ENCODE results near the gene HMG20B.
"Not testable (repeated sequence)": the region's sequence is repeated elsewhere in the genome, so short reads cannot be mapped to it uniquely, and the experiment has no call there.

Gene HMG20B

DNA sequence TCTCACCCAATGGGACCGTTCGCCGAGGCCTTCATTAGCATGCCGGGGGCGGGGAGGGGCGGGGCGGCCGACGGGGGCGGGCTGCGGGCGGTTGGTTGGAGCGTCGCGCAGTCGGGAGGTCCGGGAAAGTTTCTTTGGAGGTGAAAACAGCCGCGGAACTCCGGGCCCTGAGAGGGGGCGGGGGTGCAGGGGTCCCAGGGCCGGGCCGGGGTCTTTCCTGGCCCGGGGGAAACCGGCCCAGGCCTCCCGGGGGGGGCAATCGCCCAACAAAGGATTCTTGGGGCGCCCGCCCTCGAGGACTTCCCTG lies at the start of gene HMG20B:
HMG20B (plus strand) TSS at position 90 of the 307 bp plus-strand sequence. CDS start 366 bp downstream, outside the sequence.
- DNase-seq: no peak

DNA sequence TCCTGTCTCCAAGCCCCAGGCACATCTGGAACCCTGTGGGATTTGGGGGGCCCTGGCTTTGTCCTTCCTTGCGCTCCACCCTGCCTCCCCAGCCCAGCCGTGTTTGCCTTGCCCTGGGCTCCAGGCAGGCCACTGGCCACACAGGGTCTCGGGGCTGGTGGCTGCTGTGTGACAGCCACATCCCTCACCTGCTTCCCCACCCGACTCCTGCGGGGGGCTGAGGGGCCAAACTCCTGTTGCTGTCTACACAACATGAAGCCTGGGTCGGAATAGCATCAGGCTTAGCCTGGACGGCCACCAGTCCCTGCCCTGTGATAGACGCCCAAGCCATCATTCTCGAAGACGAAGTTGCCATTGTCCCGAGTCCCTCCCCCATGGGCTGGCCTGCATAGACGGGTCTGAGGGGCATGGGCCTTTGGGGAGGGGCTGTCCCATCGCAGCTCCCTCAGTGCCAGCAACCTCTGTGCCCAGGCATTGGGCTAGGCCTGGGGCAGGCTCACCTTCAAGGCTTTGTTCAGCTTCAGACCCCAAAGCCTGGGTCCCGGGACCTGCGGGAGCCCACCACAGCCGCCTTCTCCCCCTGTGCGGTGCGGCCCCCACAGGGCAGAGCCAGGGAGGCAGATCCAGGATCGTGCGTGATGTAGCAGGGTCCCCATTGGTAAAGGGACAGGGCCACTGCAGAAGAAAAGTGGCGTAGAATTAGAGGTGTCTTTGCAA lies 49.2 kb upstream of the HMG20B start:
- DNase-seq: no peak

DNA sequence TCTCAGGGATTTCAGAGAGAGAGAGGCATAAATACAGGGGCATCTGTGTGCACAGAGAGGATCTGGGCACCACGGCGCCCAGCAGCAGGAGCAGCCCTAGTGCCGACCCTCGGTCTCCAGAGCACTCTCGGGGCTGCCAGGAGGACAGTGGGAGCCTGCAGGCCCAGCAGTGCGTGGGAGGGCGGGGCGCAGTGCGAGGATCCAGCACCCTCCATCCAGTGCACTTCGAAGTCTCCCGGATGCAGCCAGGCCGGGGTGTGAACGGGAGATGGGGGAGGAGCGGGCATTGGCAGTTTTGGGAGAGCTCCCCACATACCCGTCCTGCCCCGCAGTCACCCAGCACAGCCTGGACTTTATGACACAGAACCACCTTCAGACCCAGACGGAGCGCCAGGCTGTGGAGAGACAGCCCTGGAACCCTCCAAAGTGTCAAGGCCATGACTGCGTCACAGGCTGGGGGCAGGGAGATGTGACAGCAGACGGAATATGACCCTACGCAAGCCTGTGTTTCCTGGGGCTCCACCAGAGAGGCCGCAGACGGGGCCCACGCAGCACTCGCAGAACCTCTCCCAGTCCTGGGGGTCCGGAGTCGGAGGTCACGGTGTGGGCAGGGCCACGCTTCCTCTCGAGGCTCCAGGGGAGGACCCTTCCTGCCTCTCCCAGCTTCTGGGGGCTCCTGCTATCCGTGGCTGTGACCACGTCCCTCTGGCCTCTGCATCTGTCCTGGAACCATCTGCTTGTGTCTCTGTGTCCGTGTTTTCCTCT lies 48.5 kb upstream of the HMG20B start:
- DNase-seq: no peak

DNA sequence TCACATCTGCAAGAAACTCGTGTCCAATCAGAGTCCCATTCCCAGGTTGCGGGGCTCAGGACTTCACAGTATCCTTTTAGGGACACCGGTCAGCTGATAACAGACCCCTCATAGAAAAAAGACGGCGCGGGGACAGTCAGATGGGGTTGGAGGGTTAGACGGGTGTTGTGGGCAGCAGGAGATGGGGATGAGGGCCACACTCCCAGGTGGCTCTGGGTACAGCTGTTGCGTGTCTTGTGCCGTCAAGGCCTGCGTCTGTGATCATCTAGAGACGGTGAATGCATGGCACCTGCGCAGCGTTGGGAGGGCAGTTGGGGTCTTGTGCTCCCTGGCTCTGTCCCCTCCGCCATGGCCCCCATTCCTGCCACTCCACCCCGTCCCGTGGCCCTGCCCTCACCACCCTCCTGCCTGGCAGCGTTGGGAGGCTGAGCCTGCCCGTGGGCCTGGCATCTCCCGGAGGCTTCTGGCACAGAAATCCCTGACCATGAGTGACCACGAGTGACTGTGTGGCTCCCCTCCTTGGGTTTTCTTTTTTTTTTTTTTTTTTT lies 47.8 kb upstream of the HMG20B start:
- no peak for DNase-seq

DNA sequence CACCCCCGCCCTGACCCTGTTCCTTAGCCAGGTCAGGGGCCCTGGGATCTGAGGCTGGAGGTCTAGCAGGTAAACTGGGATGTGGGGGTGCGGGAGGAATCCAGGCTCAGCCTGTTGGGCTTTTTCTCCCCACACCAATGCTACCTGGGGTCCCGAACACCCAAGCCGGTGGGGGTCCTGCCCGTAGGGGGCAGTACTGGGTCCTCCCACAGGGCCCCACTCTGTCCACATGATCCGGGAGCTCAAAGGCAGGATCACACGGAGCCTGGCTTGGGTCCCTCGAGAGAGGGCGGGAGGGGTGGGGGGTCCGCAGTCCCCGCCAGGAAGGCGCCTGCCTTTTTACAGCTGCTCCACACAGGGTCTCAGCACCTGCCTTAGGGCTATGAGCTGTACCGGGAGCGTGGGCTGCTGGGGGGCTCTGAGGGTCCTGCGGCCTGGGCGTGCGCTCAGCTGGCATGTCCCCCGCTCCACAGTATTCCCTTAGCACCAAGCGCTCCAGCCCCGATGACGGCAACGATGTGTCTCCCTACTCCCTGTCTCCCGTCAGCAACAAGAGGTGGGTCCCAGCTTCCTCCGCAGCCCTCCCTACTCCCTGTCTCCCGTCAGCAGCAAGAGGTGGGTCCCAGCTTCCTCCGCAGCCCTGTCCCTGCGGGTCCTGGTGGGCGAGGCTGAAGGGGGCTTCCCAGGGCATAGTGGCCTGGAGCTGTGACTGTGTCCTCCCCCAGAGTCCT lies 46.1 kb upstream of the HMG20B start:
- DNase-seq: no peak

DNA sequence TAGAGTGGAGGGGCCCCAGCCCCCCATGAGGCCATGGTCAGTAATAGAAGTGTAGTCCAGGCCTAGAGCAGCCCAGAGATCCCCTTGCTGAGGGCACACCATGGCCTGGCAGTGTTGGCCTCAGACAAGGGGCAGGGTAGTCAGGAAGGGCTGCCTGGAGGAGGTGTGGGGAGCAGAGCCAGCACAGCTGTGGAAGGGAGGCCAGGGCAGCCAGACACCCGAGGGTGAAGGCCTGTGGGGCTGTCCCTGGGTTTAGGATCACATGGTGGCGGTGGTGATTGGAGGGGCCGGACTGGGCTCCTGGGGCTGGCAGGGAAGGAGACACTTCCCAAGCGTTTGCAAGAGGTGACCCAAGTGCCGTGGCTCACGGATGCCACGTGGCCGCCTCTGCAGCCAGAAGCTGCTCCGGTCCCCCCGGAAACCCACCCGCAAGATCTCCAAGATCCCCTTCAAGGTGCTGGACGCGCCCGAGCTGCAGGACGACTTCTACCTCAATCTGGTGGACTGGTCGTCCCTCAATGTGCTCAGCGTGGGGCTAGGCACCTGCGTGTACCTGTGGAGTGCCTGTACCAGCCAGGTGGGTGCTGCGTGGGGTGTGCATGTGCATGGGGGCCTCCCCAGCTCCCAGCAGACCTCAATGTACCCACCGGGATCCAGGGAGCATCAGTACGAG lies 45.4 kb upstream of the HMG20B start:
- no peak for DNase-seq

DNA sequence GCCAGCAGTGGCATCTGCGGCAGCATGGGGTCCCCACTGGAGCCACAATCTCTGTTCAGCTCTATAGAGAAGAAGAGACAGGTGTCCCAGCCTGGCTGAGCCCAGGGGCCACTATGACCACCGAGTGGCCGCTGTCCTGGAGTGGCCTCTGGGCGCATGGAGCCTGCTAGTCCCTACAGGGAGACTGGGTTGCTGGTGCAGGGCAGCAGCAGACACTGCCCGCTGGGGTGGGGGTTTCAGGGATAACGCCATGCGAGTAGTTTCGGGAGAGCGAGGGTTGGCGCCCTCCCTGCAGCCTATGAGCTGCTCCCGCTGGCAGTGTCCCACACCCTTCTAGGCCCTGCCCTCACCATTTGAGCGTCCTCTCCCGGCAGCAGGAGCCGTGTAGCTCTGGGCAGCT lies 44.7 kb upstream of the HMG20B start:
- no peak for DNase-seq

DNA sequence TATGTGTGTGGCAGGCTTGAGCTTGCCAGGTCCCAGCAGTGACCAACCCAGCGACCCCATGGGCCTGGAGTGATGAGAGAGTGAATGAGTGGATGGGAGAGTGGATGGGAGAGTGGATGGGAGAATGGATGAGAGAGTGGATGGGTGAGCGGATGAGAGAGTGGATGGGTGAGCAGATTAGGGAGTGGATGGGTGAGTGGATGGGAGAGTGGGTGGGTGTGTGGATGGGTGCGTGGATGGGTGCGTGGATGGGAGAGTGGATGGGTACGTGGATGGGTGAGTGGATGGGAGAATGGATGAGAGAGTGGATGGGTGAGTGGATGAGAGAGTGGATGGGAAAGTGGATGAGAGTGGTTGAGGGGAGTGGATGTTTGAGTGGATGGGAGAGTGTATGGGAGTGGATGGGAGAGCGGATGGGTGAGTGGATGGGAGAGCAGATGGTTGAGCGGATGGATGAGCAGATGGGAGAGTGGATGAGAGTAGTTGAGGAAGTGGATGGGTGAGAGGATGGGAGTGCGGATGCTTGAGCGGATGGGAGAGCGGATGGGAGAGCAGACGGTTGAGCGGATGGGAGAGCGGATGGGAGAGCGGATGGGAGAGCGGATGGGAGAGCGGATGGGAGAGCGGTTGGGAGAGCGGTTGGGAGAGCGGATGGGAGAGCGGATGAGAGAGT lies 44.1 kb upstream of the HMG20B start:
- DNase-seq: no peak

DNA sequence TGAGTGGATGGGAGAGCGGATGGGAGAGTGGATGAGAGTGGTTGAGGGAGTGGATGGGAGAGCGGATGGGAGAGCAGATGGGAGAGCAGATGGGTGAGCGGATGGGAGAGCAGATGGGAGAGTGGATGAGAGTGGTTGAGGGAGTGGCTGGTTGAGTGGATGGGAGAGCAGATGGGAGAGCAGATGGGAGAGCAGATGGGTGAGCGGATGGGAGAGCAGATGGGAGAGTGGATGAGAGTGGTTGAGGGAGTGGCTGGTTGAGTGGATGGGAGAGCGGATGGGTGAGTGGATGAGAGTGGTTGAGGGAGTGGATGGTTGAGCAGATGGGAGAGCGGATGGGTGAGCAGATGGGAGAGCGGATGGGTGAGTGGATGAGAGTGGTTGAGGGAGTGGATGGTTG lies 43.4 kb upstream of the HMG20B start:
- not testable (repeated sequence) for DNase-seq

DNA sequence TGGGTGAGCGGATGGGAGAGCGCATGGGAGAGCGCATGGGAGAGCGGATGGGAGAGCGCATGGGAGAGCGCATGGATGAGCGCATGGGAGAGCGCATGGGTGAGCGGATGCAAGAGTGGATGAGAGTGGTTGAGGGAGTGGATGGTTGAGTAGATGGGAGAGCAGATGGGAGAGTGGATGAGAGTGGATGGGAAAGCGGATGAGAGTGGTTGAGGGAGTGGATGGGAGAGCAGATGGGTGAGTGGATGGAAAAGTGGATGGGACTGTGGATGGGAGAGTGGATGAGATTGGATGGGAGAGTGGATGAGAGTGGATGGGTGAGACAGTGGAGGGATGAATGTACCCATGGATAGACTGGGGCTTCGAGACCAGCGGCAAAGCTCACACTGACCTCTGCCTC lies 42.4 kb upstream of the HMG20B start:
- no peak for DNase-seq

DNA sequence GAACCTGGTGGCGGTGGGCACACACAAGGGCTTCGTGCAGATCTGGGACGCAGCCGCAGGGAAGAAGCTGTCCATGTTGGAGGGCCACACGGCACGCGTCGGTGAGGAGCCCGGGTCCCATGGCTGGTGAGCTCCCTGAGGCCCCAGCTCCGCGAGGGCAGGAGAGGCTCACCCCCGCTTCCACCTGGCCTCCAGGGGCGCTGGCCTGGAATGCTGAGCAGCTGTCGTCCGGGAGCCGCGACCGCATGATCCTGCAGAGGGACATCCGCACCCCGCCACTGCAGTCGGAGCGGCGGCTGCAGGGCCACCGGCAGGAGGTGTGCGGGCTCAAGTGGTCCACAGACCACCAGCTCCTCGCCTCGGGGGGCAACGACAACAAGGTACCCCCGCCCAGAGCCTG lies 41.0 kb upstream of the HMG20B start:
- DNase-seq: no peak

DNA sequence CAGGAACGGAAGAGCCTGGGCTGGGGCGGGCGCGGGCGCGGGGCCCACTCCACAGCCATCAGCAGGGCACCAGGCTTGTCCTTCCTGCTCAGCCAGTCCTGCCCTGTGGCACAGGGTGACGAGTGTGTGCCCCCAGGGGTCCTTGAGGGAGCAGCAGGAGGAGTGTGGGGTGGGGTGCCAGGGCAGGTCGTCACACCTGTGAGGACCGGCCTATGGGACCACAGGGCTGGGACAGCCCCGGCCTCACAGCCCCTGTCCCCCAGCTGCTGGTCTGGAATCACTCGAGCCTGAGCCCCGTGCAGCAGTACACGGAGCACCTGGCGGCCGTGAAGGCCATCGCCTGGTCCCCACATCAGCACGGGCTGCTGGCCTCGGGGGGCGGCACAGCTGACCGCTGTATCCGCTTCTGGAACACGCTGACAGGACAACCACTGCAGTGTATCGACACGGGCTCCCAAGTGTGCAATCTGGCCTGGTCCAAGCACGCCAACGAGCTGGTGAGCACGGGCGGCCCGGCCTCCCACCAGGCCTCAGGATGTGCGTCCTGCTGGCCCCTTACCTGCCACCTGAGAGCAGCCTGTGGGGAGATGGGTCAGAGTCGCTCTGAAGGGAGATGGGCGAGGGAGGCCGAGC lies 40.5 kb upstream of the HMG20B start:
- DNase-seq: no peak

DNA sequence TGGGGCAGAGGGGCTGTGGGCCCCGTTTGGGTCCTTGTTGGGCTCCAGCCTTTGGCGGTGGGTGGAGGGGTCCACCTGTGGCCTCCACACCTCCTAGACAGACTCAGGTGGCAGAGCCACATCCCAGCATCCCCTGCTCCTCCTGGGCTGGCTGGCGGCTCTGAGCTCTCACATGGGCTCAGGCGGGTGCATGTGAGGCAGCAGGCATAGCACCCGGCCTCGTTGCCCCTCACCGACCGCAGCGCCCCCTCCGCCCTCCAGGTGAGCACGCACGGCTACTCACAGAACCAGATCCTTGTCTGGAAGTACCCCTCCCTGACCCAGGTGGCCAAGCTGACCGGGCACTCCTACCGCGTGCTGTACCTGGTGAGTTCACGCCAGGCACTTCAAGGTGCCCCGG lies 39.7 kb upstream of the HMG20B start:
- DNase-seq: no peak

DNA sequence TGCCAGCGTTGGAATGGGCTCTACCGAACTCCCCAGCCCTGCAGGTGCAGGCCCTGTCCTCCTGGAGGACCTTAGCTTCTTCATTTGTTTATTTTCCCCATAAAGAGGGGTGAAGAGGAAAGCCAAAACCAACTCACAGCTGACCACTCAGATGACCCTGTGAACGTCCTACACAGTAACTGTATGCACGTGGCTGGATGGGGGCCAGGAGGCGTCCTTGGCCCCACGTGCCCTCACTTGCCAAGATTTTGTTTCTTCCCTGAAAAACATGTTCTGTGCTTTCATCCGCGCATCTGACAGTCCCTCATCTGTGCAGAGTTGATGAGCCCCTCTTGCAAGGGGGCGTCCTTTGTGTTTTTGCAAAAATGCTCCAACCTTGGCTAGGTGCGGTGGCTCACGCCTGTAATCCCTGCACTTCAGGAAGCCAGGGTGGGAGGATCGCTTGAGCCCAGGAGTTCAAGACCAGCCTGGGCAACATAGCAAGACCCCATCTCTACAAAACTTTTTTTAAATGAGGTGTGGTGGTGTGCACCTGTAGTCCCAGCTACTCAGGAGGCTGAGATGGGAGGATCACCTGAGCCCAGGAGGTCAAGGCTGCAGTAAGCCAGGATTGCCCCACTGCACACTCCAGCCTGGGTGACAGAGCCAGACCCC lies 39.1 kb upstream of the HMG20B start:
- no peak for DNase-seq

DNA sequence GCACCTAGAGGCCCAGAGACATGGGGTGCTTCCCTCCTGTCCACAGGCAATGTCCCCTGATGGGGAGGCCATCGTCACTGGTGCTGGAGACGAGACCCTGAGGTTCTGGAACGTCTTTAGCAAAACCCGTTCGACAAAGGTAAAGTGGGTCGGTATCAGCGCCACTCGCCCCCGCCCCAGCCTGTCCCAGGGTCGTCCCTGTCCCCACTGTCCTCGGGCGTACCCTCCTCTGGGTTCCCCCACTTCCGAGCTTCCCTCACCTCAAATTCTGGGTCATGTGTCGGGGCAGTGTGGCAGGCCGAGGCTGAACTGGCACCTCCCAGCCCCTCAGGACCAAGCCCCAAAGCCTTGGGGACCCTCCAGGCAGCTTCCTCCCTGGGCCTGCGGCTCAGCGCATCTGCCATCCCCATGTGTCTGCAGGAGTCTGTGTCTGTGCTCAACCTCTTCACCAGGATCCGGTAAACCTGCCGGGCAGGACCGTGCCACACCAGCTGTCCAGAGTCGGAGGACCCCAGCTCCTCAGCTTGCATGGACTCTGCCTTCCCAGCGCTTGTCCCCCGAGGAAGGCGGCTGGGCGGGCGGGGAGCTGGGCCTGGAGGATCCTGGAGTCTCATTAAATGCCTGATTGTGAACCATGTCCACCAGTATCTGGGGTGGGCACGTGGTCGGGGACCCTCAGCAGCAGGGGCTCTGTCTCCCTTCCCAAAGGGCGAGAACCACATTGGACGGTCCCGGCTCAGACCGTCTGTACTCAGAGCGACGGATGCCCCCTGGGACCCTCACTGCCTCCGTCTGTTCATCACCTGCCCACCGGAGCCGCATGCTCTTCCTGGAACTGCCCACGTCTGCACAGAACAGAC lies 38.1 kb upstream of the HMG20B start:
- no peak for DNase-seq

DNA sequence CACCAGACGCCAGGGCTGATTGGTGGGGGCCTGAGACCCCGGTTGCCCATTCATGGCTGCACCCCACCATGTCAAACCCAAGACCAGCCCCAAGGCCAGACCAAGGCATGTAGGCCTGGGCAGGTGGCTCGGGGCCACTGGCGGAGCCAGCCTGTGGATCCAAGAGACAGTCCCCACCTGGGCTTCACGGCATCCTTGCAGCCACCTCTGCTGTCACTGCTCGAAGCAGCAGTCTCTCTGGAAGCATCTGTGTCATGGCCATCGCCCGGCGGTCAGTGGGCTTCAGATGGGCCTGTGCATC lies 37.6 kb upstream of the HMG20B start:
- DNase-seq: no peak

DNA sequence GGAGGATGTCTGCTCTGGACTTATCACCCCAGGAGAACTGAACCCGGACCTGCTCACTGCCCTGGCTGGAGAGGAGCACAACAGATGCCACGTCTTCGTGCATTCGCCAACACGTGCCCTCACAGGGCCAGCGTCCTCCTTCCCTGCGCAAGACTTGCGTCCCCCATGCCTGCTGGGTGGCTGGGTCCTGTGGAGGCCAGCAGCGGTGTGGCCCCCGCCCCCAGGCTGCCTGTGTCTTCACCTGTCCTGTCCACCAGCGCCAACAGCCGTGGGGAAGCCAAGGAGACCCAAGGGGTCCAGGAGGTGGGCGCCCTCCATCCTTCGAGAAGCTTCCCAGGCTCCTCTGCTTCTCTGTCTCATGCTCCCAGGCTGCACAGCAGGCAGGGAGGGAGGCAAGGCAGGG lies 37.2 kb upstream of the HMG20B start:
- no peak for DNase-seq

DNA sequence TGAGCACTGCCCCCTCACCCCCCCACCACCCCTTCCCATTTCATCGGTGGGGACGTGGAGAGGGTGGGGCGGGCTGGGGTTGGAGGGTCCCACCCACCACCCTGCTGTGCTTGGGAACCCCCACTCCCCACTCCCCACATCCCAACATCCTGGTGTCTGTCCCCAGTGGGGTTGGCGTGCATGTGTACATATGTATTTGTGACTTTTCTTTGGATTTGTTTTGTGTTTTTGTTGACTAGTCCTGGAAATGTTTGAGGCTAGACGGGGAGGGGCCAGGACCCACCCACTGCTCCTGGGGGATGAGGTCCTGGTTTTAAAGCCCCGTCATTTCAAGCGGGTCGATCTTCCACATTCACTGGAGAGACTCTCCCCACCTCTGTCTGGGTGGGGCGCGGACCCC lies 36.8 kb upstream of the HMG20B start:
- no peak for DNase-seq

DNA sequence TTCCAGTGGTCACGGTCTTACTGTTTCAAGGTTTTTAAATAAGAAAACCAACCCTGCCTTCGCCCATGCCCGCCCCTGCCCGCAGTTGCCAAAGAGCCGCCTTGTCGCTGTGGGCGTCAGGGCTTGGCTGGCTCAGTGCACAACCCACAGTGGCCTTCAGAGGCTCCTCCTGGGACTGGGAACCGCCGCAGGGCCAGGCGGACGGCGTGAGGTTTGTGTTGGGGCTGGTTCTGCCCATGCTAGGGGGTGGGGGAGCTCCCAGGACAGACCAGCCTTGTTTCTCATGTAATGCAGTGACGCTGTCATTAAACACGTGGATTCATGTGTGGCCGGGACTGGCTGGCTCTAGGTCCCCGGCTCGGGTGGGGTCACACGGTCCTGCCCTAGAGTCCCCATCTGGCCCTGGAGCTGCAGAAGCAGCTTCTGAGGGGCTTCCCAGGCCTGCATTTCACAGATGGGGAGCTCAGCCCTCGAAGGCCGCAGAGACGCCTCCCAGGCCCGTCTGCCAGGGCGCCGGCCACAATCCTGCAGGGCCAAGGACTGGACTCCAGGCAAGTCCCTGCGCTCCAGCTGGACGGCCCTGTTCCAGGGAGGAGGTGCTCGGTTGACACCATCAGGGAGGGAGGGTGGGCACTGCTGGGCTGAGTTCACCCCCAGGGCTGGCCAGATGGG lies 36.2 kb upstream of the HMG20B start:
- DNase-seq: no peak

DNA sequence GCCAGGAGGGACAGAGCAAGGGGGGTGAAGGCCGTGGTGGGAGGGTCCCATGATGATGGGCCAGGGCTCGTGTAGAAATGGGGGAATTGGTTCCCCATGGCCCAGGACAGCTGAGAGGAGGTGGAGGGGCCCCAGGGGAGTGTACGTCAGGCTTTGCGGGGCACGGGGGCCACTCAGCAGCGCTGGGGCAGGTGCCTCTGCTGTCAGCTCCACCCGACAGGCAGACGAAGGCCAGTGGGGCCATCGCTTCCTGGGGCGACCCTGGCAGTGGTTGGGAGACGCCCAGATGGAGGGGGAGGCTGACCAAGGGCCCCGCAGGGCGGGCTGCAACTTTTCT lies 35.7 kb upstream of the HMG20B start:
- no peak for DNase-seq

All from DMS 273 treated with DMSO at 0.1 percent for 48 hours (cell line).